Skeletal muscle satellite cell (primary cell): ENCODE data around the gene PCBP2.
"Not testable (repeated sequence)": the region's sequence is repeated elsewhere in the genome, so short reads cannot be mapped to it uniquely, and the experiment has no call there.

ENCODE experiments used
- H3K27me3 ChIP-seq: 2 replicates; pipeline ENCODE4 v1.7.0; 2013; ENCODE audit warnings: low read length; ENCODE audit not compliant: control insufficient read depth, insufficient read depth
- H3K36me3 ChIP-seq: 2 replicates; pipeline ENCODE4 v1.7.0; 2013; ENCODE audit warnings: mild to moderate bottlenecking, control low read depth, low read length; ENCODE audit not compliant: insufficient read depth
- H3K4me1 ChIP-seq: 2 replicates; pipeline ENCODE4 v1.7.0; 2013; ENCODE audit warnings: low read length; ENCODE audit not compliant: control insufficient read depth, insufficient read depth
- H3K4me2 ChIP-seq: 2 replicates; pipeline ENCODE4 v1.7.0; 2013; ENCODE audit warnings: mild to moderate bottlenecking, low read length
- H3K4me3 ChIP-seq: 2 replicates; pipeline ENCODE4 v1.7.0; 2013; ENCODE audit warnings: low read length
- H3K9ac ChIP-seq: 2 replicates; pipeline ENCODE4 v1.7.0; 2013; ENCODE audit warnings: mild to moderate bottlenecking, low read depth, low read length, moderate library complexity
- H3K9me3 ChIP-seq: replicated peaks from 2 replicates; pipeline ENCODE4 v1.7.0; 2013; ENCODE audit warnings: mild to moderate bottlenecking, control low read depth, low read length

Gene PCBP2

DNA sequence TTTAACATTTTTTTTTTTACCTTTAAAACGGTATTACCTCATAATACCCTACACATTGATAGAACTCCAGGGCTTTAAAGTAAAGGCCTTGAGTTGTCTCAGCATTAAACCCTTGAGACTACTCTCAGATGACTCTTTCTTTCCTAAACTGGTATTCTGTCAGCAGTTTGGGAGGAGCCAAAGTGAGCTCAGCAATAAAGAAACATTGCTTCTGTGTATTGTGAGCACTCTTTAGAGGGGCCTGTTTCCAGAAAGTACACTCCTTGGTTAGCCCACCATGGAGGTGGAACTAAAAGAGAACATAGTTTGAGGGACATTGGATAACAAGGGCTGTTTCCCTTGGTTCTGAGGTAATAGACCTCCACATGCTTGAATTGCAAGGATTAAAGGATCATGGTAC lies 27.0 kb downstream of the PCBP2 start:
- Histone ChIP-seq H3K9me3 (no peaks in the 10 kb centered on the region), H3K27me3 (no peaks in the 10 kb centered on the region), H3K9ac (no peak overlapping the region), H3K4me2 (no peak overlapping the region), H3K36me3 (peaks cover 90% of the 10 kb centered on the region), H3K4me1 (peaks cover 38% of the 10 kb centered on the region), H3K4me3 (no peak overlapping the region)

DNA sequence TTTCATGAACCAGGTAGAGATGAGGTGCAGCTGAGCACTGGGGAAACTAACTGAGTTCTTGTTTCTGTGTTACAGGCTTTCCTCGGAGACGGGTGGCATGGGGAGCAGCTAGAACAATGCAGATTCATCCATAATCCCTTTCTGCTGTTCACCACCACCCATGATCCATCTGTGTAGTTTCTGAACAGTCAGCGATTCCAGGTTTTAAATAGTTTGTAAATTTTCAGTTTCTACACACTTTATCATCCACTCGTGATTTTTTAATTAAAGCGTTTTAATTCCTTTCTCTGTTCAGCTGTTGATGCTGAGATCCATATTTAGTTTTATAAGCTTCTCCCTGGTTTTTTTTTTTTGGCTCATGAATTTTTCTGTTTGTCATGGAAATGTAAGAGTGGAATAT lies 27.4 kb downstream of the PCBP2 start:
- H3K4me2 ChIP-seq, result no peak overlapping the region
- no peak overlapping the region for H3K9ac ChIP-seq

DNA sequence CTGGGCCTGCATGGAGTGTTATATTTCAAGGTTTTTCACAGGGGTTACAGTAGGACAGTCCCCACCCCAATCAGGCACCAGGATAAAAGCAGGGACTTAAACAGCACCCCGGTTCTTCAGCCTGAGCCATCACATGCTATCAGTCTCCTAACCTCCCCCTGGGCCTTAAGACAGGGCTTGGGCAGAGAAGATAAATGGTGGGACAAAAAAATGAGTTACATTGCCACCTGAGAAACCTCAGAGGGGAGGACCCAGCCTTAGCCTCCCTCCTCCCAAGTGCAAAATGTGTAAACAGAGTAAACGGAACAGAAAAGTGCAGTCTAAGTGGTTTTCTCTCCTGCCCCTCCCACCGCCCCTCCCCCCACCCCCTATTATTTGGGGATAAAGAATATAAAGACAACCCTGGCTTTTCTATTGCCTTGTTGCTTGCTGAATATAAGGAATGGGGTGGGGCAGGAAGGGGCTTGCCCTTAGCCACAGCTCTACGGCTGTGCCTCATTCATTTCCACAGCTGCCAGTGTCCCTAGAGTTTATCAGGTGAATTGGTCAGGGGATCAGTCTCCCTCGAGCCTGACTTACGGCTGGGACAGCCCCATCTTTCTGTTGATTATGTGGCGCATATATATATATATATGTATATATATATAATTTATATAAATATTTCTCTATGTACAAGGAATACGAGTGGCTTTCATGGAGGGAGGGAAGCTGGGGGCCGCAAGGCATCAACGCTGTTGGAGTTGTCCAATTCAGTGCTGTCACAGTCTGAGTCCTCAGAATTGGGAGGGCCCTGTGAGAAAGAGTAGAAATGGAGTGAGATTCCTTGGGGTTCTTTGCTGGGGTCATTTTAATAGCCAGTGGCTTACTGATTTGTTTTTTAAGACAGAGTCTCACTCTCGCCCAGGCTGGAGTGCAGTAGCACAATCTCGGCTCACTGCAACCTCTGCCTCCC lies 28.9 kb downstream of the PCBP2 start:
- Histone ChIP-seq H3K4me2 (peak overlapping the region; percentile 15), H3K9me3 (no peaks in the 10 kb centered on the region), H3K9ac (peak overlapping the region; percentile 9), H3K27me3 (no peaks in the 10 kb centered on the region), H3K36me3 (peaks cover 79% of the 10 kb centered on the region), H3K4me1 (peaks cover 33% of the 10 kb centered on the region), H3K4me3 (no peak overlapping the region)

More for the DNA sequence above, 27.4 kb downstream of the PCBP2 start:
- no peak overlapping the region for H3K4me3 ChIP-seq
- H3K9me3 ChIP-seq, result no peaks in the 10 kb centered on the region
- peaks cover 34% of the 10 kb centered on the region for H3K4me1 ChIP-seq
- no peaks in the 10 kb centered on the region for H3K27me3 ChIP-seq
- peaks cover 90% of the 10 kb centered on the region for H3K36me3 ChIP-seq

DNA sequence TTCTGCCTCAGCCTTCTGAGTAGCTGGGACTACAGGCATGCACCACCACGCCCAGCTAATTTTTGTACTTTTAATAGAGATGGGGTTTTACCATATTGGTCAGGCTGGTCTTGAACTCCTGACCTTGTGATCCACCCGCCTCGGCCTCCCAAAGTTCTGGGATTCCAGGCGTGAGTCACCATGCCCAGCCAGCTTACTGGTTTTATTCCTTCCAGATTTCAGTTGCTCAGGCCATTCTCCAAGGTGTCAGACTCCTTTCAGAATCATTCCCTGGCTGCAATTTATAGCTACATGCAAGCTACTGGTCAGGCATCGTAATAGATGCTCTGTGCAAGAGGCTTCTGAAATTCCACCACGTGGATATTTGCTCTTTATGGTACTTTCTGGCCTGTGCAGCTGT lies 29.6 kb downstream of the PCBP2 start:
- H3K27me3 ChIP-seq, H3K4me2 ChIP-seq, H3K4me3 ChIP-seq, H3K9me3 ChIP-seq: not testable (repeated sequence)
- H3K36me3 ChIP-seq, result peaks cover 79% of the 10 kb centered on the region
- peaks cover 33% of the 10 kb centered on the region for H3K4me1 ChIP-seq
- H3K9ac ChIP-seq, result peak overlapping the region; percentile 3

DNA sequence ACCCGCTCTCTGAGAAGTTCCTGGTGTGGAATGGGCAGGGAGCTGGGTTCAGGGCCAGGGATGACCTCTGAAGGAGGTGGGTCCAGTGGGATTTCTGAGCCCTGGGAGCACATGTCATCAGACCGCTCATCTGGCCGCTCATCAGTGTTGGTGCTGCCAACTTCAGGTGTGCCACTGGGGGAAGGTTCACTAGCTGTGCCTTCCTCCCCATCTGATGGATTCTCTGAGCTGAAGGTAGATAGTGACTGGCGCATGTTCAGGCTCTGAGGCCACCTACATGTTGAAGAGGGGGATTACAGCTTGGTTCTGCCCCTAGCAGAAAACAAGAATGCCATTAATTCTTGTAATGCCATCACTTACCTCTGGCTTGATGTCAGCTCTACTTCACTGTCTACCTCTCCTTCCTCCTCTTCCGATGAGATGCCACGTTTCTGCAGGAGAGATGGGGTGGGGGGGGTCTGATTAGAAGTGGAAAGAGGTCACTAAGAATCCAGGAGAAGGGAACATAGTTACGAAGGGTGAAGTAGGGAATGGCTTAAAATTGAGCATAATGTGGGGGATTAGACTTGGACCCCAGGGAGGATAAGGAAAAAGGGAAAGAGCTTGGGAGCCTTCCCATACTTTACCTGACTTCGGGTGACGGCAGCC lies 30.2 kb downstream of the PCBP2 start:
- Histone ChIP-seq H3K27me3 (no peaks in the 10 kb centered on the region), H3K36me3 (peaks cover 79% of the 10 kb centered on the region), H3K4me2 (no peak overlapping the region), H3K9me3 (no peaks in the 10 kb centered on the region), H3K9ac (peak overlapping the region; percentile 3), H3K4me3 (no peak overlapping the region), H3K4me1 (peaks cover 33% of the 10 kb centered on the region)

DNA sequence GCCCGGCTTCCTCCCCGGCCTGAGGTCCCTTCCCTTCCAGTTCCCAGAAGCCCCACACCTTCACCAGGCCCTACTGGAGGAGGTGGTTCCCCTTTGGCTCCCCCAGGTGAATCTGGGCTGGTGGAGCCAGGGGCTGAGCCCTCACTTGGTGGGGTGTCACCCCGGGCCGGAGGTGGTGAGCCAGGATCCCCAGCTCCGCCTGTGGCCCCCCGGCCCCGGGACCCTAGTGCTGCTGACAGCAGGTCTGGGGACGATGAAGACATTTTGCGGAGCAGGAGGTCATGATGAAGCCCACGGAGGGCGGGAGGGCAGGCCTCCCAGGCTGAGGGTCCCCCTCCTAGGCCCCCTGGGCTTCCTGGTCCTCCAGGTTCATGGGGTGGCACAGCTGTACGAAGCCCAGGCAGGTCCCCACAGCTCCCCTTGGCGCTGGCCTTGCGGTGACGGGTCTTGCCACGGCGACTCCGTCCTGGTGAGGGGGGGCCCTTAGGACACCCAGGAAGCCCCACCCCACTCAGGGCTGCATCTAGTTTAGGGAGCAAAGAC lies 30.8 kb downstream of the PCBP2 start:
- no peaks in the 10 kb centered on the region for H3K9me3 ChIP-seq
- H3K4me2 ChIP-seq, result no peak overlapping the region
- no peak overlapping the region for H3K9ac ChIP-seq
- H3K36me3 ChIP-seq, result peaks cover 80% of the 10 kb centered on the region
- peaks cover 32% of the 10 kb centered on the region for H3K4me1 ChIP-seq
- no peak overlapping the region for H3K4me3 ChIP-seq
- no peaks in the 10 kb centered on the region for H3K27me3 ChIP-seq

DNA sequence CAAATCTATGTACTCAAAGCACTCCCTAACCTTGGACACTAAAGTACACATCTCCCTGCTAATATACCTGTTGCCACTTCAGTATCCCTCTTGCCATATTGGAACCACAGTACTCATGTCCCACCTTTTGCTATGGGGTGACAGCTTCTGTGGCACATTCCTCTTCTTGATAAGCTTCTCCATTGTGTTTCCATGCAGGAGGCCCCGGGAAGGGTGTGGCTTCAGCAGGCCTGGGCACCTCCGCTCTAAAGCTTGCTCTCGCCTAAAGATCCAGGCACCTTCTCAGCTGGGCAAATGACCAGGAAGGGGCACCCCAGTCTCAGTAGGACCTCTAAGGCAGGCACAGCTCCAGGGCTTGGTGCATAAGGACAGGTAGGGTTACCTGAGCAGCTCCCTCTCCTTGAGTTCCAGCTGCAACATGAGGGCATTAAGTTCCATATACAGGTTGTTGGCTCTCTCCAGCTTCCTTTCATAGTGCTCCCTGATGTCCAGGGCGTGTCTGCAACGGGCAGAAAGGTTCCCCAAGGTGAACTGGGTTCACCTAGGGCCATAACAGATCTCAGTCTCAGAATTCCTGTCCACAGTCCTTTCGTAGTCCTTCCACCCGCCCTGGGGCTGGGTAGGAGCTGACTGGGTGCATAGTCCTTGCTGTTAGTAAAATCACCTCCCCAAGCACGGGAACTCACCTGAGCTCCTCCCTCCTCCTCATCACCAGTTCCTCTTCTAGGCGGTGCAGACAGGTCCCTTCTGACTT lies 31.5 kb downstream of the PCBP2 start:
- Histone ChIP-seq H3K9me3 (no peaks in the 10 kb centered on the region), H3K36me3 (peaks cover 74% of the 10 kb centered on the region), H3K4me1 (peaks cover 28% of the 10 kb centered on the region), H3K4me3 (no peak overlapping the region), H3K4me2 (no peak overlapping the region), H3K27me3 (no peaks in the 10 kb centered on the region), H3K9ac (no peak overlapping the region)

DNA sequence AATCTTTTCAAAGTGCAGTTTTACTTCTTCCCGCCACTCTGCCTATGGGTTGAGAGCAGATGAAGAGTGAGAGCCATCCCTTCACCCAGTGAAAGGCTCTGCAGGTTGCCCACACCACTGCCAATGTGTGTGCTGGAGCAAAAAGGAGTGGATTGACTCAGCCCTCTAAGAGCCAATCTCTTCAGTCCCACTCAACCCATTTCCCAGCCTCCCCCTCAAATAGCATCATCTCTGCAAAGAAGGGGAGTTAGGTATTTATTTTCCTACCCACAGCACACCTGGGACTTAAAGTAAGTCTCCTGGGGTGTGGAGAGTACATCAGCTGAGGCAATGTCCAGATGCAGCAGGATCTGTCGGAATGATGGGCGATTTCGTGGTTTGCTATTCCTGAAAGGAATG lies 32.1 kb downstream of the PCBP2 start:
- Histone ChIP-seq H3K9me3 (no peaks in the 10 kb centered on the region), H3K9ac (no peak overlapping the region), H3K4me2 (no peak overlapping the region), H3K4me3 (no peak overlapping the region), H3K36me3 (peaks cover 68% of the 10 kb centered on the region), H3K27me3 (no peaks in the 10 kb centered on the region), H3K4me1 (peaks cover 27% of the 10 kb centered on the region)

DNA sequence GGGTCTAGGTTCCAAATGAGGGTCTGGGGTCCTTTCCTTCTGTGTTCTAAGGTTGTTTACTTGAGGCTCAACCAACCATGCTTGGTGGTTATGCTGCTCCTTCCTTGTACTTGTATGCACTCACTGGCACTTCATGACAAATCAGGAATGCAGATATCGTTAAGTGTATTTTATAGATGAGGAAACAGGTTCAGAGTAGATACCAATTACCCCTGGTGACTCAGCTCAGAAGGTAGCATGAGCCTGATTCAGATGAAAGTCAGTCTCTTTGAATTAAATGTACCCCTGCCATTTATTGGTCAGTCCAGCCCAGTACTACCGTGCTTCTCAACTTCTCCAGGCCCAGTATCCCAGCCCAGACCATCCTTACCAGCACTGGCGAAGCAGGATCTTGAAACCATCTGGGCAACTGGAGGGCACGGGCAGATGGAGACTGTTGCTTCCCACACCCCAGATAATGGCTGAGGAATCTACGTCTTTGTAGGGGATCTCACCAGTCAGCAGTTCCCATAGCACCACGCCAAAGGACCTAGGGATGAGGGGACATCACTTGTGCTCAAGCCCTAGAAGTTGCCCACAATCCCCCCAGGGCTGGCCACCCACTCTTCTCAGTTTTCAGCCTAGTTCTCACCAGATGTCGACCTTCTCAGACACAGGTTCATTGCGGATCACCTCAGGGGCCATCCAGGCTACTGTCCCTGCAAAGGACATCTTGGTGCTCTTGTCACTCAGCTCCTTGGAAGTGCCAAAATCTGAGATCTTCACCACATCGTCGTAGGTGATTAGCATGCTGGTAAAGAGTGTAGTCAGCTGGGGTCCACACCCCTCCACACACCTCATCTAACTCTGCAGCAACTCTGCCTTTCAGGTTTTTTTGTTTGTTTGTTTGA lies 33.0 kb downstream of the PCBP2 start:
- Histone ChIP-seq H3K9me3 (no peaks in the 10 kb centered on the region), H3K27me3 (no peaks in the 10 kb centered on the region), H3K9ac (no peak overlapping the region), H3K36me3 (peaks cover 58% of the 10 kb centered on the region), H3K4me2 (no peak overlapping the region), H3K4me3 (no peak overlapping the region), H3K4me1 (peaks cover 19% of the 10 kb centered on the region)

DNA sequence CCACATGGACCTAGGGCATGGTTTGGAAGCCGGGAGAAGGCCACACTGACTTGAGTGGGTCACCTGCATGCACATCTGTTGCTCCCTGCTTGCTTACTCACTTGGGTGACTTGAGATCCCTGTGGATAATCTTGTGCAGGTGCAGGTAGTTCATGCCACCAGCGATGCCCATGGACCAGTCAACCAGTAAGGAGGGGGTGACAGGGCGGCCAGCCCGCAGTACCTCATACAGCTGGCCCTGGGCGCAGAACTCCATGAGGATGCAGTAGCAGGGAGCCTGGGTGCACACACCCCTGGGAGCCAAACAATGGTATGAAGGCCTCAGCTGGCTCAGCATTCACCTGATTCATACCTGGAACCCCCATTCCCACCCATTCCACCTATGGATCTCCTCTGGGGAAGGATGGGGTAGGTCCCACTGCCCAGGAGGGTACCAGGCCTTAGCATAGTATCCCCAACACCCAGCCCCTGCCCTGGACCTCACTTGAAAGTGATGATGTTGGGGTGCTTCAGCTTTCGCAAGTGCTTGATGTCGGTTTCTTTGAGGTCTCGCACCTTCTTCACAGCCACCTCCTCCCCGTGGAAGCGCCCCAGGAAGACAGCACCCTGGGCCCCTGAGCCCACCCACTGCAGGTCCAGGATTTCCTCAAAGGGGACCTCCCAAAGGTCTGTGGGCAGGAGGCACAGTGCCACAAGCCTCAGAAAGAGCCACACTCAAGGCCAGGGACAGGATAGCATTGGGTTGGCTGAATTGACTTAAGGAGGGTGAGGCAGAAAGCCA lies 34.2 kb downstream of the PCBP2 start:
- Histone ChIP-seq H3K27me3 (no peaks in the 10 kb centered on the region), H3K4me1 (peaks cover 7% of the 10 kb centered on the region), H3K9me3 (no peaks in the 10 kb centered on the region), H3K4me3 (no peak overlapping the region), H3K4me2 (no peak overlapping the region), H3K36me3 (peaks cover 52% of the 10 kb centered on the region), H3K9ac (no peak overlapping the region)
